MM.1S (cell line): ENCODE results near the gene RACGAP1.

Source experiments
- DNase-seq: peaks from one replicate; pipeline ENCODE4 v3.0.0-alpha.2; 2015
- H2AFZ ChIP-seq: fragments of 300-600 bp; sonication (generic); 2 replicates; pipeline ENCODE4 v1.6.0; 2016; ENCODE audit warnings: antibody characterized with exemption, low read length
- H3F3A ChIP-seq: fragments of 300-600 bp; sonication (generic); 2 replicates; pipeline ENCODE4 v1.6.1; 2016; ENCODE audit warnings: mild to moderate bottlenecking, antibody characterized with exemption, low read length, moderate library complexity, mixed read lengths; ENCODE audit not compliant: insufficient read depth
- H3K27ac ChIP-seq: fragments of 300-600 bp; sonication (generic); 2 replicates; pipeline ENCODE4 v1.5.1; 2016; ENCODE audit warnings: mild to moderate bottlenecking, low read length
- H3K27me3 ChIP-seq: fragments of 300-600 bp; sonication (generic); replicated peaks from 2 replicates; pipeline ENCODE4 v1.6.0; 2016; ENCODE audit warnings: low read length; ENCODE audit not compliant: insufficient read depth
- H3K36me3 ChIP-seq: fragments of 300-600 bp; sonication (generic); replicated peaks from 2 replicates; pipeline ENCODE4 v1.6.1; 2016; ENCODE audit warnings: mild to moderate bottlenecking, low read length, mixed read lengths; ENCODE audit not compliant: insufficient read depth
- H3K4me1 ChIP-seq: fragments of 300-600 bp; sonication (generic); 2 replicates; pipeline ENCODE4 v1.6.1; 2016; ENCODE audit warnings: low read length, mixed read lengths
- H3K4me2 ChIP-seq: fragments of 300-600 bp; sonication (generic); 2 replicates; pipeline ENCODE4 v1.6.0; 2016; ENCODE audit warnings: low read depth, low read length
- H3K4me3 ChIP-seq: fragments of 300-600 bp; sonication (generic); 2 replicates; pipeline ENCODE4 v1.5.1; 2016; ENCODE audit warnings: low read length, mixed read lengths
- H3K79me2 ChIP-seq: fragments of 300-600 bp; sonication (generic); 2 replicates; pipeline ENCODE4 v1.6.1; 2016; ENCODE audit warnings: mixed run types, low read length, mixed read lengths
- H3K9ac ChIP-seq: fragments of 300-600 bp; sonication (generic); 2 replicates; pipeline ENCODE4 v1.6.1; 2016; ENCODE audit warnings: low read length, mixed read lengths
- H3K9me2 ChIP-seq: fragments of 300-600 bp; sonication (generic); replicated peaks from 2 replicates; pipeline ENCODE4 v1.6.1; 2016; ENCODE audit warnings: mild to moderate bottlenecking, low read length, mixed read lengths; ENCODE audit not compliant: insufficient read depth
- H3K9me3 ChIP-seq: fragments of 300-600 bp; sonication (generic); replicated peaks from 2 replicates; pipeline ENCODE4 v1.6.1; 2016; ENCODE audit warnings: mild to moderate bottlenecking, low read length, mixed read lengths; ENCODE audit not compliant: insufficient read depth
- H4K20me1 ChIP-seq: fragments of 300-600 bp; sonication (generic); 2 replicates; pipeline ENCODE4 v1.6.1; 2016; ENCODE audit warnings: mild to moderate bottlenecking, low read length, moderate library complexity, mixed read lengths; ENCODE audit not compliant: insufficient read depth
- CTCF ChIP-seq: fragments of 300-600 bp; sonication (generic); IDR thresholded peaks from 2 replicates; pipeline ENCODE4 v1.5.1; 2016; ENCODE audit warnings: antibody characterized with exemption, low read length, mixed read lengths
- EZH2 ChIP-seq: fragments of 300-600 bp; sonication (generic); optimal IDR thresholded peaks from 2 replicates; pipeline ENCODE3; 2017; ENCODE audit warnings: low read depth, mild to moderate bottlenecking, antibody characterized with exemption, low read length, mixed read lengths
- EZH2phosphoT487 ChIP-seq: fragments of 300-600 bp; sonication (generic); IDR thresholded peaks from 2 replicates; pipeline ENCODE4 v1.6.1; 2018; ENCODE audit warnings: antibody characterized with exemption, low read length

The RACGAP1 gene

DNA sequence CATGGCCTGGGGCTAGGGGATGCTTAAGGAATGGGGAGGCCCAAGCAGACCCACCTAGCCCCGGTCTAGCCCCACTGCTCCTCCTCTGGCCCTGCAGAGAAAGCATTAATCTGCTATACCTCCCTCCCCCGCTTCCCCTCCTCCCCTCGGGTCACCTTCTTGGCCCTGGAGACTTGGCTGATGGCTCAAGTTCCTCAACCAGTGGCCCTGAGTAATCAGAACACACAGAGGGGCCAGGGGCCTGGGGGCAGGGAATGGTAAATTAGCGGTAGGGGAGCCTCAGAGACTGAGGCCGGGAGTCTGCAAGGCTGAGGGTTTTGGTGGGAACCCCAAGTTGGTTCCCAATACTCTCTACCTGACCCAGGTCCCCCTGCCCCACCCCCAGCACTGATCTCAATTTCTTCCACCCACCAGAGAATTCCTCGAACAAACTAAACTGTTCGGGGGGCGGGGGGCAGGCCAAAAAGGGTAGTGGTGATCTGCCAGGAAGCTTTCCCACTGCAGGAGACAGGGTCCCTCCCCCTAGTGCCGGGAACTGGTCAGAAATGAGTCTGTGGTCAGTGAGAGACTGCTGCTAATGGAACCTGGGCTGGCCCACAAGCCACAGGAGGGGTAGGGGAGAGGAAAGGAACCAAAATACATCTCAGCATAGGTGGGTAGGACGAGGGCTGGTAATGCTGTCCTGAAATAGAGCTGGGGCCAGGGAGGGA is 47.1 kb upstream of the RACGAP1 start:
- H3K9ac ChIP-seq: no peak overlapping the region
- no peak for DNase-seq
- no peaks in the 10 kb centered on the region for H3K27me3 ChIP-seq
- no peaks in the 10 kb centered on the region for H3K4me1 ChIP-seq
- TF ChIP-seq EZH2 (no peak), CTCF (no peak), EZH2phosphoT487 (no peak)
- no peak overlapping the region for H3K4me3 ChIP-seq
- H3K4me2 ChIP-seq: no peak overlapping the region
- H4K20me1 ChIP-seq: no peaks in the 10 kb centered on the region
- no peaks in the 10 kb centered on the region for H3F3A ChIP-seq
- no peaks in the 10 kb centered on the region for H3K79me2 ChIP-seq
- H3K9me3 ChIP-seq: no peaks in the 10 kb centered on the region
- H3K27ac ChIP-seq: no peak overlapping the region
- H3K36me3 ChIP-seq: no peaks in the 10 kb centered on the region
- no peaks in the 10 kb centered on the region for H3K9me2 ChIP-seq
- H2AFZ ChIP-seq: no peak overlapping the region

GRCh38 chr12:50070314-50071060 is 45.2 kb upstream of the RACGAP1 start:
- Histone ChIP-seq H3K9me2 (no peaks in the 10 kb centered on the region), H3K9me3 (no peaks in the 10 kb centered on the region), H3K79me2 (no peaks in the 10 kb centered on the region), H3K27ac (no peak overlapping the region), H3F3A (no peaks in the 10 kb centered on the region), H3K4me2 (peak overlapping the region; percentile 69; the same call in 1 of the 2 replicates), H3K36me3 (no peaks in the 10 kb centered on the region), H3K27me3 (no peaks in the 10 kb centered on the region), H2AFZ (peak overlapping the region; percentile 61), H3K4me3 (peak overlapping the region; percentile 22; the same call in 1 of the 2 replicates), H3K9ac (no peak overlapping the region), H3K4me1 (no peaks in the 10 kb centered on the region), H4K20me1 (no peaks in the 10 kb centered on the region)
- no peak for TF ChIP-seq EZH2phosphoT487
- TF ChIP-seq CTCF: peak; percentile 96
- TF ChIP-seq EZH2: no peak
- peak; percentile 63 for DNase-seq

DNA sequence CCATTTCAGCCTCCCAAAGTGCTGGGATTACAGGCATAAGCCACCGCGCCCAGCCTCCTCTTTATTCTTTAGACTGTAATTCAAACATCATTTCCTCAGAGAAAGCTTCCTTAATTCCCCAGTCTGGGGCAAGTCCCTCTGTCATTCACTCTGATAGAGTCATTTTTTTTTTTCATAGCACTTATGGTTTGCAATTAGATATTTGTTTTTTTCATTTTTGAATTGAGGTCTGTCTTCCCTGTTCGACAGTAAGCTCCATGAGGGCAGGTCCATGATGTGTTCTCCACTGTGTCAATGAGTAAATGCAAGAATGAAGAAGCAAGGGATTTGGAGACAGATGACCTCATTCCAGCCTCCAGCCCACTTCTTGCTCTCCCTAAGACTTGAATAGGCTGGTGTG is 44.2 kb upstream of the RACGAP1 start:
- Histone ChIP-seq H3K9me3 (no peaks in the 10 kb centered on the region), H3K36me3 (no peaks in the 10 kb centered on the region), H3K79me2 (no peaks in the 10 kb centered on the region), H3F3A (no peaks in the 10 kb centered on the region), H3K4me2 (no peak overlapping the region), H3K4me3 (no peak overlapping the region), H3K9me2 (no peaks in the 10 kb centered on the region), H4K20me1 (no peaks in the 10 kb centered on the region), H3K27me3 (no peaks in the 10 kb centered on the region), H3K27ac (no peak overlapping the region), H3K9ac (no peak overlapping the region), H2AFZ (no peak overlapping the region), H3K4me1 (no peaks in the 10 kb centered on the region)
- no peak for DNase-seq
- no peak for TF ChIP-seq EZH2phosphoT487
- no peak for TF ChIP-seq EZH2
- TF ChIP-seq CTCF: no peak
